Measurements from ENCODE around the gene KIF16B.

DNA sequence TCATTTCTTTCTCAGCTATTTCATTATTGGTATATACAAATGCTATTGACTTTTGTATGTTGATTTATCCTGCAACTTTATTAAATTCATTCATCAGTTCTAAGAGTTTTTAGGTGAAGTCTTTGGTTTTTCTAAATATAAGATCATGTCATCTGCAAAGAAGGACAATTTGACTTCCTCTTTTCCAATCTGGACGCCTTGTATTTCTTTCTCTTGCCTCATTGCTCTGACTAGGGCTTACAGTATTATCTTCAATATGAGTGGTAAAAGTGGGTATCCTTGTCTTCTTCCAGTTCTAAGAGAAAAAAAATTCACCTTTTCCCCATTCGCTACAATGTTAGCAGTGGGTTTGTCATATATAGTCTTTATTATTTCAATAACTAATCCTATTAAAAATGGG, 38.0 kb downstream of the KIF16B start:
- TF ChIP-seq, protein P1, sequence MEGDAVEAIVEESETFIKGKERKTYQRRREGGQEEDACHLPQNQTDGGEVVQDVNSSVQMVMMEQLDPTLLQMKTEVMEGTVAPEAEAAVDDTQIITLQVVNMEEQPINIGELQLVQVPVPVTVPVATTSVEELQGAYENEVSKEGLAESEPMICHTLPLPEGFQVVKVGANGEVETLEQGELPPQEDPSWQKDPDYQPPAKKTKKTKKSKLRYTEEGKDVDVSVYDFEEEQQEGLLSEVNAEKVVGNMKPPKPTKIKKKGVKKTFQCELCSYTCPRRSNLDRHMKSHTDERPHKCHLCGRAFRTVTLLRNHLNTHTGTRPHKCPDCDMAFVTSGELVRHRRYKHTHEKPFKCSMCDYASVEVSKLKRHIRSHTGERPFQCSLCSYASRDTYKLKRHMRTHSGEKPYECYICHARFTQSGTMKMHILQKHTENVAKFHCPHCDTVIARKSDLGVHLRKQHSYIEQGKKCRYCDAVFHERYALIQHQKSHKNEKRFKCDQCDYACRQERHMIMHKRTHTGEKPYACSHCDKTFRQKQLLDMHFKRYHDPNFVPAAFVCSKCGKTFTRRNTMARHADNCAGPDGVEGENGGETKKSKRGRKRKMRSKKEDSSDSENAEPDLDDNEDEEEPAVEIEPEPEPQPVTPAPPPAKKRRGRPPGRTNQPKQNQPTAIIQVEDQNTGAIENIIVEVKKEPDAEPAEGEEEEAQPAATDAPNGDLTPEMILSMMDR (IDR thresholded peaks at IDR 0.05; ENCODE audit: extremely low read depth in 1 of 2, insufficient read depth in 1 of 2, low read depth in 1 of 2, low read length in 2 of 2), result no peak
- no peak for TF ChIP-seq EZH2 (IDR thresholded peaks at IDR 0.05; ENCODE audit: borderline replicate concordance, low read depth, low read length, severe bottlenecking)
